ENCODE results near the gene MARCHF3.

GRCh38 chr5:126982926-126983873 is 47.2 kb downstream of the MARCHF3 start:
- TF ChIP-seq, protein P1, sequence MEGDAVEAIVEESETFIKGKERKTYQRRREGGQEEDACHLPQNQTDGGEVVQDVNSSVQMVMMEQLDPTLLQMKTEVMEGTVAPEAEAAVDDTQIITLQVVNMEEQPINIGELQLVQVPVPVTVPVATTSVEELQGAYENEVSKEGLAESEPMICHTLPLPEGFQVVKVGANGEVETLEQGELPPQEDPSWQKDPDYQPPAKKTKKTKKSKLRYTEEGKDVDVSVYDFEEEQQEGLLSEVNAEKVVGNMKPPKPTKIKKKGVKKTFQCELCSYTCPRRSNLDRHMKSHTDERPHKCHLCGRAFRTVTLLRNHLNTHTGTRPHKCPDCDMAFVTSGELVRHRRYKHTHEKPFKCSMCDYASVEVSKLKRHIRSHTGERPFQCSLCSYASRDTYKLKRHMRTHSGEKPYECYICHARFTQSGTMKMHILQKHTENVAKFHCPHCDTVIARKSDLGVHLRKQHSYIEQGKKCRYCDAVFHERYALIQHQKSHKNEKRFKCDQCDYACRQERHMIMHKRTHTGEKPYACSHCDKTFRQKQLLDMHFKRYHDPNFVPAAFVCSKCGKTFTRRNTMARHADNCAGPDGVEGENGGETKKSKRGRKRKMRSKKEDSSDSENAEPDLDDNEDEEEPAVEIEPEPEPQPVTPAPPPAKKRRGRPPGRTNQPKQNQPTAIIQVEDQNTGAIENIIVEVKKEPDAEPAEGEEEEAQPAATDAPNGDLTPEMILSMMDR (conservative IDR thresholded peaks at IDR 0.05): no peak
- TF ChIP-seq ZFX (IDR thresholded peaks at IDR 0.05): no peak

Data from C4-2B (cell line).